RWPE1 (cell line): ENCODE results near the gene PDIA6.
"Not testable (repeated sequence)": the region's sequence is repeated elsewhere in the genome, so short reads cannot be mapped to it uniquely, and the experiment has no call there.

Source experiments
- CTCF ChIA-PET: fragments of 350-600 bp; sonication (Branson Sonifier 250); formaldehyde crosslinking; extraction: SDS; loops from one replicate; lab custom pipeline; 2021; lab: Yijun Ruan, JAX
- POLR2A ChIA-PET: fragments of 400-600 bp; formaldehyde crosslinking; extraction: SDS; loops from one replicate; lab custom pipeline; 2020; ENCODE audit warnings: antibody characterized with exemption; ENCODE audit not compliant: low non-redundant PET; lab: Yijun Ruan, JAX
- DNase-seq: peaks from one replicate; pipeline ENCODE4 v3.0.0; 2012; ENCODE audit warnings: low spot score
- H3K27ac ChIP-seq: fragments of 450-650 bp; 2 replicates; pipeline ENCODE4 v1.5.1; 2017
- TF ChIP-seq, protein P1 (sequence below): fragments of 450-650 bp; conservative IDR thresholded peaks from 2 replicates; pipeline ENCODE4 v1.5.1; 2017; ENCODE audit warnings: low read depth, mild to moderate bottlenecking

PDIA6 gene

DNA sequence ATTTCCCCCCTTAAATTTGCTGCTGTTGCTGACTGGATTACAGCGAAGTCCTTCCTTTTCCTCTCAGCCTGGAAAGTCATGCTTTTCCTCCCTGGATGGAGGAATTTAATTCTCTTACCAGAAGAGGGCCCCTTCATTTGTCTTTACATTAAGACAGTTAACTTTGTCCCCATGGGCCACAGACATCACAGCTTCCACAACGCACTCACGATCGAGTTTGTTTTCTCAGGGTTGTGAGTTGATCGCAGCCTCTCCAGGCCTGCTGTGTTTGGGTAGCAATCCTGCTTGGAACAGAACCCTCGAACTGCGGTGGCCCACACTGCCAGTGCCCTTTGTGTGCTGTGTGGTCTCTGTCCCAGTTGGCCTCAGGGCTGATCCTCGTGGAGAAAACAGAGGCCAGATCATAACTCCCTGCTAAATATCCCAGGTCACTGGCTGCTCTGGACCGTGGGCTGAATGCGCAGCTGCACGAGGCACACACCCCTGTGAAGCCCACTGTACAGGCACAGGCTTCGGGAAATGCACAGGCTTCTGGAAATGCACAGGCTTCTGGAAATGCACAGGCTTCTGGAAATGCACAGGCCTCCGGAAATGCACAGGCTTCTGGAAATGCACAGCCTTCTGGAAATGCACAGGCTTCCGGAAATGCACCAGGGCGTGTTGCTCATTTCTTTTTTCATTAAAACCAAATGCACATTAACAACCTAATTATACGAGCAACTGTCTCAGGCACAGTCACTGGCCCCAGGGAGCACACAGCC, 2.2 kb upstream of the PDIA6 start:
- CTCF ChIA-PET, result interaction anchor here (0.6 to 0.7 kb wide), 3 partner anchors 18 to 318 kb away, joined by 3 read pairs; no protein-coding TSS in a partner anchor
- no peak for DNase-seq
- no peak overlapping the region for H3K27ac ChIP-seq
- POLR2A ChIA-PET, result no interaction called here
- TF ChIP-seq, protein P1, sequence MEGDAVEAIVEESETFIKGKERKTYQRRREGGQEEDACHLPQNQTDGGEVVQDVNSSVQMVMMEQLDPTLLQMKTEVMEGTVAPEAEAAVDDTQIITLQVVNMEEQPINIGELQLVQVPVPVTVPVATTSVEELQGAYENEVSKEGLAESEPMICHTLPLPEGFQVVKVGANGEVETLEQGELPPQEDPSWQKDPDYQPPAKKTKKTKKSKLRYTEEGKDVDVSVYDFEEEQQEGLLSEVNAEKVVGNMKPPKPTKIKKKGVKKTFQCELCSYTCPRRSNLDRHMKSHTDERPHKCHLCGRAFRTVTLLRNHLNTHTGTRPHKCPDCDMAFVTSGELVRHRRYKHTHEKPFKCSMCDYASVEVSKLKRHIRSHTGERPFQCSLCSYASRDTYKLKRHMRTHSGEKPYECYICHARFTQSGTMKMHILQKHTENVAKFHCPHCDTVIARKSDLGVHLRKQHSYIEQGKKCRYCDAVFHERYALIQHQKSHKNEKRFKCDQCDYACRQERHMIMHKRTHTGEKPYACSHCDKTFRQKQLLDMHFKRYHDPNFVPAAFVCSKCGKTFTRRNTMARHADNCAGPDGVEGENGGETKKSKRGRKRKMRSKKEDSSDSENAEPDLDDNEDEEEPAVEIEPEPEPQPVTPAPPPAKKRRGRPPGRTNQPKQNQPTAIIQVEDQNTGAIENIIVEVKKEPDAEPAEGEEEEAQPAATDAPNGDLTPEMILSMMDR, result no peak

DNA sequence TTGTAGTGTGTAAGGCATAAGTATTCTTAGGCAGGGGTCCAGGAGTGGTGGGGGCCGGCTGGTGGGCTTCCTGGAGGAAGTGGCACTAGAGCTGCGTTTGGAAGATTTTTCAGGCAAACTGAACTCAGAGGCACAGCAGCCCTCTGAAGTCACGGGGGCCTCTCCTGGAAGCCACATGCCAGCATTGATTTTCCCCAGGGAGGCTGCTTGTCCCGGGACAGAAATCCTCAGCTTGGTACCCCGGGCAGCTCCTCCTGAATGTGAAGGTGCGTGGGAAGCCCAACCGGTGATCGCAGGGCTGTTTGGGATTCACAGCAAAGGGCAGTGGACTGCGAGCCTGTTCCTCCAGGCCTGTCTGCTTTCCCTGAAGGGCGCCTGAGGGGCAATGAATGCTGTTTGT, 1.6 kb upstream of the PDIA6 start:
- CTCF ChIA-PET, result interaction anchor here (0.6 to 0.7 kb wide), 2 partner anchors 18 to 318 kb away, joined by 3 read pairs; no protein-coding TSS in a partner anchor

DNA sequence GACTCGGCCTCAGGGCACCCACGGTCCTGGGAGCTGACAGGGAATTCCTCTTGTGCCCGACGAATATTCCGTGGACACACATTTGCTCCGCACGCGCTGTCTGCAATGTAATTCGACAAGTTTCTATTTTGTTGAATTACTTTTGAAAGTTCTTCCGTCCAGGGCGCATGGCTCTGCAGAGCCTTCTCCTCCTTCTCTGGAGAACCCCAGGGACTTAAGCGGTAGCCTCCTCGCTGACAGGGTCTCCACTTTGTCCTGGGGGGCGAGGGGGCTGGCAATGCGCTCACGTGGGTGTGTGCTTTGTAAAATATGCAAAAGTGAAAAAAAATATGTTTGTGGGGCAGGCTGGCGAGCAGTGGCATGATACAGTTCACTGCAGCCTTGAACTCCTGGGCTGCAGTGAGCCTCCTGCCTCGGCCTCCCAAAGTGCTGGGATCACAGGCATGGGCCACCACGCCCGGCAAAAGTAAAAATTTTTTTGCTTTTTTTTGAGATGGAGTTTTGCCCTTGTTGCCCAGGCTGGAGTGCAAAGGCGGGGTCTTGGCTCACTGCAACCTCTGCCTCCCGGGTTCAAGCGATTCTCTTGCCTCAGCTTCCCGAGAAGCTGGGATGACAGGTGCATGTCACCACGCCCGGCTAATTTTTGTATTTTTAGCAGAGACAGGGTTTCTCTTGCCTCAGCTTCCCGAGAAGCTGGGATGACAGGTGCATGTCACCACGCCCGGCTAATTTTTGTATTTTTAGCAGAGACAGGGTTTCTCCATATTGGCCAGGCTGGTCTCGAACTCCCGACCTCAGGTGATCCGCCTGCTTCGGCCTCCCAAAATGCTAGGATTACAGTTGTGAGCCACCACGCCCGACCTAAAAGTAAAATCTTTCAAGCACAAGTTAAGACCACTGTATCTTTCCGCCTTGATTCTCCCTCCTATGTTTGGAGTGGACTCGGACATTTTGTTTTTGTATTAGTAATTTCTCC, 866 bp upstream of the PDIA6 start:
- CTCF ChIA-PET, result interaction anchor here (1.1 kb wide), 1 partner anchor 19 kb away, joined by 4 read pairs; no protein-coding TSS in a partner anchor
- POLR2A ChIA-PET, result not testable (repeated sequence)
- H3K27ac ChIP-seq, result peak overlapping the region; percentile 86
- DNase-seq, result peak; percentile 10

More for the DNA sequence above, 1.6 kb upstream of the PDIA6 start:
- H3K27ac ChIP-seq, result no peak overlapping the region
- TF ChIP-seq, protein P1, result no peak
- no peak for DNase-seq
- POLR2A ChIA-PET, result no interaction called here

DNA sequence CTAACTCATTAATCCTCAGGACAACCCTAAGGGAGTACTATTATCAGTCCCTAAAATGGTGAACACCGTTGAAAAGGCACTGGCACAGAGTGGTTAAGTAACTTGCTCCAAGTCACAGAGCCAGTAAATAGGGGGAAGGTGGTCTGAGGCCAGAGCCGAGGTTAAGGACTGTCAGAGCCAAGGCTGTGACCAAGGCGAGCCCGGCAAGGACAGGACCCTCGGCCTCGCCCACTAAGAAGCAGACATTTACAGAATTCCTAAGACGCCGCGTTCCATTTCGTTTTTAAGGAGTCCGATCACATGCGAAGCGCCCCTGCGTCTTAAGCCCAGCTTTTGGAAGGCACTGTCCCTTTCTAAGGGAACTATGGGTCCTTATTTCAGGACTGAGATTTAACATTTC, 1.1 kb downstream of the PDIA6 start:
- CTCF ChIA-PET, result interaction anchor here (1.7 kb wide), 1 partner anchor 19 kb away, joined by 8 read pairs; no protein-coding TSS in a partner anchor
- TF ChIP-seq, protein P1, result no peak
- no peak for DNase-seq
- H3K27ac ChIP-seq, result peak overlapping the region; percentile 86
- POLR2A ChIA-PET, result no interaction called here

DNA sequence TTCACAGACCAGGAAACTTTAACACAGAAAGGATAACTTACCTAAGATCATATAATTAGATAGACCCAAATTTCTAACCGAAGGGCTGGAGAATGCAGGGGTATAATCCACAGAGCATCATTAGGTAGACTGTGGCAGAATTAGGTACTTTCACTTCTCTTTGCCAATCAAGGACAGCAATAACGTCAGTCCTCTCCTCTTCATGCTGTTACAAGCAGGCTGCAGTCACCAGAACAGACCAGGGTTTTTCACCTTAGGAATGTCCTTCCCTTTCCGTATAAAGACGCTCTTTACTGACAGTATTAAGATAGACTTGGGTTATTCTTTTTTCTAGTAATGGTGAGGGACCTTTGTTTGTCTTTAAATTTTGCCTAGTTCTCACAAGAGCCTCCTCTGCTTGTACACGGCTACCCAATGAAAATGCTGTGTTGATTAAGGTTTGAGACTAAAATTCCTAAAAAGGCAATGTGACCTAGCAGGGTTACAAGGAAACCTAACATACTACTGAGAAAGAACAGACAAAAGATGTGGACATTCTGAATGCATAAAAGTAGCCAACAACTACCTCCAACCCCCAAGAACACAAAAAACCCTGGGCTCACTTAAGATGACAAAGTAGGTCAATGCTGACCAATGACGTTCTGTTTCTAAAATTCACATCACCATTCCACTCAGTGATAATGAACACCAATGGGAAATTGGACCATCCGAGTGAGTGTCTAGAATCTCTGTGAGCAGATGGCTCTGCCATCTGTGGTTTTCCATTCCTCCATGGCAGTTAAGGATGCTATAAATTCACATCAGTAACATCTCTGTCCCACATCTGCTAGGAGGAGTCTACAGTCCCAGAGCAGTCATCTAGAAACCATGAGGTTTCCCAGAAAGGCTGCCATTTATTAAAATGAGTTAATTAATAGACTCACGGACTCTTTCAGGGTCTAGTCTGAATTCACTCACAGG, 2.1 kb downstream of the PDIA6 start:
- TF ChIP-seq, protein P1, result no peak
- ChIA-PET CTCF (no interaction called here), POLR2A (no interaction called here)
- peak; percentile 26 for DNase-seq
- H3K27ac ChIP-seq, result no peak overlapping the region

DNA sequence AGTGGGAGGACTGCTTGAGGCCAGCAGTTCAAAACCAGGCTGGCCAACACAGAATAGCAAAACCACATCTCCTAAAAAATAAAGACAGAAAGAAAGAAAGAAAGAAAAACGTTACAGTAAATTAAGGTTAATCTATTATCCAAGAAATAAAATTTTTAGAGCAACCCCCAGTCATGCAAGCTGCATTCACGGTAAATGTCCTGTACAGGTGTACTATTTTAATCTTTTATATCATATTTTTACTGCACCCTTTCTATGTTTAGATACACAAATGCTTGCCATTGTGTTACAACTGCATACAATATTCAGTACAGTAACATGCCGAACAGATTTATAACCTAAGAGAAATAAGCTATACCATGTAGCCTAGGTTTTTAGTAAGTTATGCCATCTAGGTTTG, 6.0 kb downstream of the PDIA6 start:
- CTCF ChIA-PET, result no interaction called here
- H3K27ac ChIP-seq, result no peak overlapping the region
- TF ChIP-seq, protein P1, result no peak
- POLR2A ChIA-PET, result no interaction called here
- DNase-seq, result no peak

DNA sequence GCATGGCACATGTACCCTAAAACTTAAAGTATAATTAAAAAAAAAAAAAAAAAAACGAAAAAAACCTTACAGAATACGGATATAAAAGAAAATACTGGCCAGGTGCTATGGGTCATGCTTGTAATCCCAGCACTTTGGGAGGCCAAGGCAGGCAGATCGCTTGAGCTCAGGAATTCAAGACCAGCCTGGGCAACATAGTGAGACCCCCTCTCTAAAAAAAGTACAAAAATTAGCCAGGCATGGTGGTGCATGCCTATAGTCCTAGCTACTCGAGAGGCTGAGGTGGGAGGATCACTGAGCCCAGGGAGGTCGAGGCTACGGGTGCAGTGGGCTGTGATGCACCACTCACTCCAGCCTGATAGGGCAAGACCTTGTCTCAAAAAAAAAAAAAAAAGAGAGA, 6.6 kb downstream of the PDIA6 start:
- DNase-seq, CTCF ChIA-PET, POLR2A ChIA-PET, H3K27ac ChIP-seq: not testable (repeated sequence)
